Neuronal stem cell (in vitro differentiated cells): ENCODE measurements around the gene EAF1.
"Not testable (repeated sequence)": the region's sequence is repeated elsewhere in the genome, so short reads cannot be mapped to it uniquely, and the experiment has no call there.

Experiments
- DNase-seq: peaks from one replicate; pipeline ENCODE4 v3.0.0-alpha.2; 2013; ENCODE audit warnings: low spot score
- H2AFZ ChIP-seq: one replicate; pipeline ENCODE4 v1.6.1; 2013; ENCODE audit warnings: mild to moderate bottlenecking, low read length, inconsistent platforms
- H2AK5ac ChIP-seq: 2 replicates; pipeline ENCODE4 v1.6.1; 2013; ENCODE audit warnings: low read depth, mild to moderate bottlenecking, inconsistent platforms, low read length, moderate library complexity, mixed read lengths
- H2BK120ac ChIP-seq: 2 replicates; pipeline ENCODE4 v1.6.1; 2013; ENCODE audit warnings: low read depth, mild to moderate bottlenecking, inconsistent platforms, low read length, moderate library complexity, mixed read lengths
- H2BK12ac ChIP-seq: one replicate; pipeline ENCODE4 v1.6.1; 2013; ENCODE audit warnings: low read length, inconsistent platforms
- H2BK15ac ChIP-seq: 2 replicates; pipeline ENCODE4 v1.6.1; 2013; ENCODE audit warnings: mild to moderate bottlenecking, low read length, inconsistent platforms, mixed read lengths
- H2BK5ac ChIP-seq: one replicate; pipeline ENCODE4 v1.6.1; 2013; ENCODE audit warnings: inconsistent platforms, mild to moderate bottlenecking, low read length, moderate library complexity
- H3K14ac ChIP-seq: one replicate; pipeline ENCODE4 v1.6.1; 2013; ENCODE audit warnings: low read length, inconsistent platforms
- H3K18ac ChIP-seq: 2 replicates; pipeline ENCODE4 v1.6.1; 2013; ENCODE audit warnings: low read length, inconsistent platforms
- H3K23ac ChIP-seq: 2 replicates; pipeline ENCODE4 v1.6.1; 2013; ENCODE audit warnings: low read depth, mild to moderate bottlenecking, mixed read lengths, low read length, inconsistent platforms; ENCODE audit not compliant: poor library complexity
- H3K27ac ChIP-seq: replicated peaks from 3 replicates; pipeline ENCODE4 v1.5.1; 2013; ENCODE audit warnings: low read length, inconsistent platforms
- H3K27me3 ChIP-seq, 3 experiments: 2 replicates each; pipeline ENCODE4 v1.6.1; 2013; ENCODE audit warnings: low read length in 3 of 3, mild to moderate bottlenecking in 2 of 3, inconsistent platforms in 1 of 3, low read depth in 1 of 3, mixed read lengths in 1 of 3, moderate library complexity in 1 of 3; ENCODE audit not compliant: control insufficient read depth in 3 of 3, insufficient read depth in 3 of 3
- H3K36me3 ChIP-seq, 2 donors: replicated peaks in 1 of 2; 2 replicates each; pipeline ENCODE4 v1.6.1; 2013; ENCODE audit warnings: low read length in 2 of 2; ENCODE audit not compliant: control insufficient read depth in 2 of 2, insufficient read depth in 2 of 2
- H3K4ac ChIP-seq: 2 replicates; pipeline ENCODE4 v1.6.1; 2013; ENCODE audit warnings: inconsistent platforms, mild to moderate bottlenecking, low read length, moderate library complexity
- H3K4me1 ChIP-seq, 2 donors: 1 replicate in 1 of 2; 2 replicates in 1 of 2; pipeline ENCODE4 v1.6.1; 2013; ENCODE audit warnings: low read length in 2 of 2, low read depth in 1 of 2; ENCODE audit not compliant: control insufficient read depth in 2 of 2, insufficient read depth in 1 of 2
- H3K4me2 ChIP-seq: one replicate; pipeline ENCODE4 v1.6.1; 2013; ENCODE audit warnings: mild to moderate bottlenecking, low read length, inconsistent platforms; ENCODE audit not compliant: insufficient read depth, poor library complexity, severe bottlenecking
- H3K4me3 ChIP-seq, 2 donors: 2 replicates each; pipeline ENCODE4 v1.5.1; 2013; ENCODE audit warnings: low read length in 2 of 2, mild to moderate bottlenecking in 2 of 2, inconsistent platforms in 1 of 2, moderate library complexity in 1 of 2
- H3K79me1 ChIP-seq: one replicate; pipeline ENCODE4 v1.6.1; 2013; ENCODE audit warnings: low read depth, mild to moderate bottlenecking, inconsistent platforms, low read length, moderate library complexity
- H3K9ac ChIP-seq: one replicate; pipeline ENCODE4 v1.6.1; 2013; ENCODE audit warnings: mild to moderate bottlenecking, low read depth, low read length, inconsistent platforms; ENCODE audit not compliant: poor library complexity
- H3K9me3 ChIP-seq, 2 donors: replicated peaks in 1 of 2; 2 replicates each; pipeline versions ENCODE3 to v1.6.1; 2013; ENCODE audit warnings: low read length in 2 of 2, mild to moderate bottlenecking in 2 of 2, inconsistent platforms in 1 of 2, low read depth in 1 of 2, mixed read lengths in 1 of 2, moderate library complexity in 1 of 2; ENCODE audit not compliant: control insufficient read depth in 2 of 2, insufficient read depth in 1 of 2
- H4K8ac ChIP-seq: one replicate; pipeline ENCODE4 v1.6.1; 2013; ENCODE audit warnings: low read depth, mild to moderate bottlenecking, inconsistent platforms, low read length, moderate library complexity
- H4K91ac ChIP-seq: one replicate; pipeline ENCODE4 v1.6.1; 2013; ENCODE audit warnings: low read length, low read depth, mild to moderate bottlenecking, inconsistent platforms; ENCODE audit not compliant: poor library complexity
- WGBS, 2 donors: extraction: QIAGEN DNeasy Blood & Tissue Kit; methylation state at CpG; one replicate each; pipeline ENCODE4 v1.1.7; 2013; ENCODE audit warnings: missing lambda C conversion rate in 2 of 2, mixed read lengths in 1 of 2; ENCODE audit not compliant: insufficient read length in 2 of 2, insufficient replicate concordance in 1 of 2; ENCODE audit errors: extremely low coverage in 2 of 2; 5-methylcytosine and 5-hydroxymethylcytosine counted together

EAF1 gene

GRCh38 chr3:15386654-15386955 is 40.8 kb upstream of the EAF1 start:
- not testable (repeated sequence) for H3K36me3 ChIP-seq, H2BK120ac ChIP-seq, H2BK5ac ChIP-seq, H2AFZ ChIP-seq, H3K18ac ChIP-seq, H3K4ac ChIP-seq, H2BK12ac ChIP-seq, H3K23ac ChIP-seq, H3K79me1 ChIP-seq, H3K4me3 ChIP-seq, DNase-seq, H3K27me3 ChIP-seq, H3K14ac ChIP-seq, H3K27ac ChIP-seq, H3K4me2 ChIP-seq, H4K8ac ChIP-seq, H2BK15ac ChIP-seq, H2AK5ac ChIP-seq, H3K9me3 ChIP-seq, H3K9ac ChIP-seq, H4K91ac ChIP-seq, H3K4me1 ChIP-seq
- WGBS, 2 donors, result no CpG with 5 or more reads among the region's 5 CpGs

DNA sequence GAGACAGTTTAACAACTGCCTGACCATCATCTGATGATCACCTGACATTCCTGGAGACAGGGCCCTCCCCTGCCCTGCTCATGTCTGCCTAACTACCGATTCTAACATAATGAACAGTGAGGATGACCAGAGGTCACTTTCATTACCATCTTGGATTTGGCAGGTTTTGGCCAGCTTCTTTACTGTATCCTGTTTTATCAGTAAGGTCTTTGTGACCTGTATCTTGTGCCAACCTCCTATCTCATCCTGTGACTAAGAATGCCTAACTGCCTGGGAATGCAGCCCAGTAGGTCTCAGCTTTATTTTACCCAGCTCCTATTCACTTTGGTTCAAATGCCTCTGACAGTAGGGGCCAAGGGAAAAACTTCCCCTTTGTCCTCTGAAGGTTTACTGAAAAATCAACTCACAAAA is 40.2 kb upstream of the EAF1 start:
- no peak for DNase-seq
- Histone ChIP-seq H2AFZ (no peak overlapping the region), H3K4me1 (no peaks in the 10 kb centered on the region), H3K18ac (no peak overlapping the region), H2AK5ac (no peak overlapping the region), H3K4me2 (no peak overlapping the region), H3K14ac (no peak overlapping the region), H4K91ac (no peak overlapping the region), H3K36me3 (peaks cover 0 to 1% of the 10 kb centered on the region in 2 donors), H4K8ac (no peak overlapping the region), H2BK15ac (no peak overlapping the region), H3K79me1 (no peaks in the 10 kb centered on the region), H3K4me3 (no peak overlapping the region), H2BK120ac (no peak overlapping the region), H2BK12ac (no peak overlapping the region), H3K23ac (no peak overlapping the region), H3K27me3 (no peaks in the 10 kb centered on the region), H3K4ac (no peak overlapping the region), H3K9me3 (peaks cover 3 to 7% of the 10 kb centered on the region in 2 donors), H3K27ac (no peak overlapping the region), H2BK5ac (no peak overlapping the region), H3K9ac (no peak overlapping the region)
- no CpG with 5 or more reads among the region's 1 CpG for WGBS, 2 donors

DNA sequence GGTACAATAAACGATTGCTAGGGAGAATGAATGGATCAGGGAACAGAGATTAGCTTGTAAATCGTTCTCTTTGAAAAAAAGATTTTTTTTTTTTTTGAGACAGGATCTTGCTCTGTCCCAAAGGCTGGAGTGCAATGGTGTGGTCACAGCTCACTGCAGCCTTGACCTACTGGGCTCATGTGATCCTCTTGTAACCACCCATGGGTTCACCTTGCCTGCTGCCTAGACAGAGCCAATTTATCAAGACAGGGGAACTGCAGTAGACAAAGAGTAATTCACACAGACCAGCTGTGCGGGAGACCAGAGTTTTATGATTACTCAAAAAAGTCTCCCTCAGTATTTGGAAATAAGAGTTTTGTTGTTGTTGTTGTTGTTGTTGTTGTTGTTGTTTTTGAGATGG is 39.7 kb upstream of the EAF1 start:
- Histone ChIP-seq H3K27ac (no peak overlapping the region), H3K79me1 (no peaks in the 10 kb centered on the region), H2BK120ac (no peak overlapping the region), H3K14ac (no peak overlapping the region), H2BK12ac (no peak overlapping the region), H3K23ac (no peak overlapping the region), H2BK15ac (no peak overlapping the region), H3K4me3 (no peak overlapping the region), H3K4me2 (no peak overlapping the region), H3K27me3 (no peaks in the 10 kb centered on the region), H3K9ac (no peak overlapping the region), H2AFZ (no peak overlapping the region), H3K36me3 (peaks cover 0 to 1% of the 10 kb centered on the region in 2 donors), H3K9me3 (peaks cover 3 to 7% of the 10 kb centered on the region in 2 donors), H4K91ac (no peak overlapping the region), H2AK5ac (no peak overlapping the region), H3K4ac (no peak overlapping the region), H4K8ac (no peak overlapping the region), H3K4me1 (no peaks in the 10 kb centered on the region), H3K18ac (no peak overlapping the region), H2BK5ac (no peak overlapping the region)
- no CpG with 5 or more reads among the region's 3 CpGs for WGBS, 2 donors
- no peak for DNase-seq

DNA sequence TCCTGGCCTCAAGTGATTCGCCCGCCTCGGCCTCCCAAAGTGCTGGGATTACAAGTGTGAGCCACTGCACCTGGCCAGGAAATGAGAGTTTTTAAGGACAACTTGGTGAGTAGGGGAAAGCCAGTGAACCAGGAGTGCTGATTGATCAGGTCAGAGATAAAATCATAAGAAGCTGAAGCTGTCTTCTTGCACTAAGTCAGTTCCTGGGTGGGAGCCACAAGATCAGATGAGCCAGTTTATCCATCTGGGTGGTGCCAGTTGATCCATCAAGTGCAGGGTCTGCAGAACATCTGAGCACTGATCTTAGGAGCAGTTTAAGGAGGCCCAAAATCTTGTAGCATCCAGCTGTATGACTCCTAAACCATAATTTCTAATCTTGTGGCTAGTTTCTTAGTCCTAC is 39.1 kb upstream of the EAF1 start:
- not testable (repeated sequence) for H3K36me3 ChIP-seq, H2AFZ ChIP-seq, H3K9ac ChIP-seq, H3K4me2 ChIP-seq, H3K27ac ChIP-seq, H3K9me3 ChIP-seq, H3K4ac ChIP-seq, H3K27me3 ChIP-seq, H3K23ac ChIP-seq, DNase-seq, H3K18ac ChIP-seq, H2BK15ac ChIP-seq, H3K4me1 ChIP-seq, H3K4me3 ChIP-seq, H2AK5ac ChIP-seq, H4K91ac ChIP-seq, H2BK5ac ChIP-seq, H3K79me1 ChIP-seq, H3K14ac ChIP-seq, H2BK12ac ChIP-seq, H4K8ac ChIP-seq, H2BK120ac ChIP-seq
- no CpG with 5 or more reads among the region's 3 CpGs for WGBS, 2 donors
